HepG2 (cell line): ENCODE data around the gene LYZ. TPM values are rescaled to one million over a fixed set of nuclear protein-coding genes. Genes with fewer than 3 reads are reported as not detected.

ENCODE experiments used
- AHR ChIP-seq: IDR thresholded peaks from 2 replicates; pipeline ENCODE4 v1.6.1; 2018; ENCODE audit warnings: missing genetic modification reagents, missing compliant biosample characterization
- HDAC2 ChIP-seq: sonication (generic); formaldehyde crosslinking; IDR thresholded peaks from 2 replicates; pipeline ENCODE4 v1.4.0; 2020; ENCODE audit warnings: missing genetic modification reagents
- HMG20B ChIP-seq: conservative IDR thresholded peaks from 2 replicates; pipeline ENCODE4 v1.6.1; 2016; ENCODE audit warnings: missing genetic modification reagents, missing compliant biosample characterization
- HNF4A ChIP-seq: sonication (generic); formaldehyde crosslinking; IDR thresholded peaks from 2 replicates; pipeline ENCODE4 v1.4.0; 2020; ENCODE audit warnings: missing genetic modification reagents
- HNRNPL ChIP-seq: fragments of 200-400 bp; formaldehyde crosslinking; IDR thresholded peaks from 2 replicates; pipeline ENCODE4 v1.6.1; 2017; ENCODE audit warnings: mild to moderate bottlenecking, low read depth, low read length
- KLF9 ChIP-seq: IDR thresholded peaks from 2 replicates; pipeline ENCODE4 v1.6.1; 2016; ENCODE audit warnings: low read depth
- MED8 ChIP-seq: sonication (generic); formaldehyde crosslinking; IDR thresholded peaks from 2 replicates; pipeline ENCODE4 v1.8.1; 2023; ENCODE audit warnings: mild to moderate bottlenecking, missing genetic modification reagents; ENCODE audit not compliant: insufficient replicate concordance
- NFYB ChIP-seq: sonication (generic); formaldehyde crosslinking; IDR thresholded peaks from 2 replicates; pipeline ENCODE4 v1.4.0; 2020; ENCODE audit warnings: missing genetic modification reagents
- NR2F2 ChIP-seq: IDR thresholded peaks from 2 replicates; pipeline ENCODE4 v1.6.1; 2012; ENCODE audit warnings: low read depth, inconsistent platforms, borderline replicate concordance
- RAD21 ChIP-seq: fragments of 450-650 bp; formaldehyde crosslinking; IDR thresholded peaks from 2 replicates; pipeline ENCODE4 v1.5.0; 2020; ENCODE audit warnings: mild to moderate bottlenecking
- ZNF225 ChIP-seq: sonication (generic); formaldehyde crosslinking; IDR thresholded peaks from 2 replicates; pipeline ENCODE4 v1.4.0; 2020; ENCODE audit warnings: mild to moderate bottlenecking, missing genetic modification reagents
- ZNF230 ChIP-seq: sonication (generic); formaldehyde crosslinking; IDR thresholded peaks from 2 replicates; pipeline ENCODE4 v1.4.0; 2020; ENCODE audit warnings: mild to moderate bottlenecking, missing genetic modification reagents
- ZNF839 ChIP-seq: sonication (generic); formaldehyde crosslinking; IDR thresholded peaks from 2 replicates; pipeline ENCODE4 v1.4.0; 2020; ENCODE audit warnings: missing genetic modification reagents, mild to moderate bottlenecking, borderline replicate concordance
- polyA plus RNA-seq, 8 experiments: library from polyadenylated mRNA; depleted of rRNA in 3 of 8; stranded (reverse) in 7 of 8; unstranded in 1 of 8; fragments of >200 nt; fragmentation: Illumina TruSeq in 4 of 8; extraction: Trizol in 4 of 8; gene quantifications; 2 replicates each; pipeline versions ENCODE4 v1.2.1 to v1.2.3, GENCODE V29; 2011 to 2016; ENCODE audit warnings: low read depth in 4 of 8, missing spikeins in 1 of 8, mixed read lengths in 1 of 8; ENCODE audit not compliant: insufficient read depth in 1 of 8
- total RNA-seq, 5 experiments: library from RNA; depleted of rRNA; stranded (reverse); fragments of >200 nt; fragmentation: Illumina TruSeq; extraction: Trizol; gene quantifications; 2 replicates each; pipeline ENCODE4 v1.2.3, GENCODE V29; 2016; ENCODE audit warnings: low read depth in 1 of 5
- TF ChIP-seq, protein P1 (sequence below): sonication (generic); formaldehyde crosslinking; IDR thresholded peaks from 2 replicates; pipeline ENCODE4 v1.4.0; 2020; ENCODE audit warnings: missing genetic modification reagents
- TF ChIP-seq, protein P2 (sequence below): sonication (generic); formaldehyde crosslinking; IDR thresholded peaks from 2 replicates; pipeline ENCODE4 v1.4.0; 2020; ENCODE audit warnings: missing genetic modification reagents
- TF ChIP-seq, protein P3 (sequence below): sonication (generic); formaldehyde crosslinking; conservative IDR thresholded peaks from 2 replicates; pipeline ENCODE4 v1.4.0; 2020; ENCODE audit warnings: missing genetic modification reagents
- TF ChIP-seq, protein P4 (sequence below): sonication (generic); formaldehyde crosslinking; IDR thresholded peaks from 2 replicates; pipeline ENCODE4 v1.4.0; 2020; ENCODE audit warnings: missing genetic modification reagents
- TF ChIP-seq, protein P5 (sequence below): sonication (generic); formaldehyde crosslinking; IDR thresholded peaks from 2 replicates; pipeline ENCODE4 v1.4.0; 2020; ENCODE audit warnings: missing genetic modification reagents

LYZ gene
- total and polyA plus RNA-seq, 2 of the 13 experiments (the other 11 are each of a cell fraction or from before 2014, with no cell fraction given): 1,788 to 2,054 TPM

DNA sequence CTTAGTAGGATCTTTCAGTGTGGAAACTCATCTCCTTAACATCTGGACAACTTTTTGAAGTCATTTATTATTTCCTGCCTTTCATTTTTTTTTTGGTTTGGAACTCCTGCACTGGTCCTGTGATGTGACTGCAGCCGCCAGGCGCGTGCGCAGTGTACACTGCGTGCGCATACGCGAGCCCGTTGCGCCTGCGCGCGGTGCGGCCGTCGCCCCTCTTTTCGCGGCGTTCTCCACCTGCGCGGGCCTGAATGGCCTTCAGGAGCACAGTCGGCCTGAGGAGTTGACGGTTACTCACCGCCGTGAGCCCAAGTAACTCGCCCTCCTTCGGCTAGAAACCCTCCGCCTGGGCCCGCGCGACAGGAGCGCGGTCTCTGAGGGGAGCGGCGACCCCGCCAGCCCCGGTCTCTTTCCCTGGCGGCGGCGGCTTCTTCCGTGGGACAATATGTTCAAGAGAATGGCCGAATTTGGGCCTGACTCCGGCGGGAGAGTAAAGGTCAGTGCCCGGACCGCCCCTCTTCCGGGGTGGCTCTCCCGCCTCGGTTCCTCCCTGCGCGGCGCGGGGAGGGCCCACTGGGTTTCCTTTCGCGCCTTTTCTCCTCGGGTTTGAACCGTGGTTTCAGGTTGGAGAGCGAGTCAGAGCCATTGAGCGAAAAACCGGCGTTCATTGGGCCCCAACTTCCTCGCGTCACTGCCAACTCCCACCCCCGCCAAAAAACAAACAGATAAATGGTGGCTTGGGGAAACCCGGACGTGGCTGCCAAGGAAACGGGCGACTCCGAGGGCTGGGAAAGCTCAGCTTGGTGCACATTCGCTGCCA is 11.6 kb downstream of the LYZ start, which contains the start of gene YEATS4 (continued):
- TF ChIP-seq, protein P1, sequence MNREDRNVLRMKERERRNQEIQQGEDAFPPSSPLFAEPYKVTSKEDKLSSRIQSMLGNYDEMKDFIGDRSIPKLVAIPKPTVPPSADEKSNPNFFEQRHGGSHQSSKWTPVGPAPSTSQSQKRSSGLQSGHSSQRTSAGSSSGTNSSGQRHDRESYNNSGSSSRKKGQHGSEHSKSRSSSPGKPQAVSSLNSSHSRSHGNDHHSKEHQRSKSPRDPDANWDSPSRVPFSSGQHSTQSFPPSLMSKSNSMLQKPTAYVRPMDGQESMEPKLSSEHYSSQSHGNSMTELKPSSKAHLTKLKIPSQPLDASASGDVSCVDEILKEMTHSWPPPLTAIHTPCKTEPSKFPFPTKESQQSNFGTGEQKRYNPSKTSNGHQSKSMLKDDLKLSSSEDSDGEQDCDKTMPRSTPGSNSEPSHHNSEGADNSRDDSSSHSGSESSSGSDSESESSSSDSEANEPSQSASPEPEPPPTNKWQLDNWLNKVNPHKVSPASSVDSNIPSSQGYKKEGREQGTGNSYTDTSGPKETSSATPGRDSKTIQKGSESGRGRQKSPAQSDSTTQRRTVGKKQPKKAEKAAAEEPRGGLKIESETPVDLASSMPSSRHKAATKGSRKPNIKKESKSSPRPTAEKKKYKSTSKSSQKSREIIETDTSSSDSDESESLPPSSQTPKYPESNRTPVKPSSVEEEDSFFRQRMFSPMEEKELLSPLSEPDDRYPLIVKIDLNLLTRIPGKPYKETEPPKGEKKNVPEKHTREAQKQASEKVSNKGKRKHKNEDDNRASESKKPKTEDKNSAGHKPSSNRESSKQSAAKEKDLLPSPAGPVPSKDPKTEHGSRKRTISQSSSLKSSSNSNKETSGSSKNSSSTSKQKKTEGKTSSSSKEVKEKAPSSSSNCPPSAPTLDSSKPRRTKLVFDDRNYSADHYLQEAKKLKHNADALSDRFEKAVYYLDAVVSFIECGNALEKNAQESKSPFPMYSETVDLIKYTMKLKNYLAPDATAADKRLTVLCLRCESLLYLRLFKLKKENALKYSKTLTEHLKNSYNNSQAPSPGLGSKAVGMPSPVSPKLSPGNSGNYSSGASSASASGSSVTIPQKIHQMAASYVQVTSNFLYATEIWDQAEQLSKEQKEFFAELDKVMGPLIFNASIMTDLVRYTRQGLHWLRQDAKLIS (CRISPR knock-in tag): no peak; the same call in 1 of the 2 replicates
- TF ChIP-seq HNF4A: peak; percentile 79
- TF ChIP-seq, protein P2, sequence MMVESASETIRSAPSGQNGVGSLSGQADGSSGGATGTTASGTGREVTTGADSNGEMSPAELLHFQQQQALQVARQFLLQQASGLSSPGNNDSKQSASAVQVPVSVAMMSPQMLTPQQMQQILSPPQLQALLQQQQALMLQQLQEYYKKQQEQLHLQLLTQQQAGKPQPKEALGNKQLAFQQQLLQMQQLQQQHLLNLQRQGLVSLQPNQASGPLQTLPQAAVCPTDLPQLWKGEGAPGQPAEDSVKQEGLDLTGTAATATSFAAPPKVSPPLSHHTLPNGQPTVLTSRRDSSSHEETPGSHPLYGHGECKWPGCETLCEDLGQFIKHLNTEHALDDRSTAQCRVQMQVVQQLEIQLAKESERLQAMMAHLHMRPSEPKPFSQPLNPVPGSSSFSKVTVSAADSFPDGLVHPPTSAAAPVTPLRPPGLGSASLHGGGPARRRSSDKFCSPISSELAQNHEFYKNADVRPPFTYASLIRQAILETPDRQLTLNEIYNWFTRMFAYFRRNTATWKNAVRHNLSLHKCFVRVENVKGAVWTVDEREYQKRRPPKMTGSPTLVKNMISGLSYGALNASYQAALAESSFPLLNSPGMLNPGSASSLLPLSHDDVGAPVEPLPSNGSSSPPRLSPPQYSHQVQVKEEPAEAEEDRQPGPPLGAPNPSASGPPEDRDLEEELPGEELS (CRISPR knock-in tag): peak; percentile 53; the same call in 1 of the 2 replicates
- no peak for TF ChIP-seq HMG20B (CRISPR knock-in tag)
- peak; percentile 92; the same call in 1 of the 2 replicates for TF ChIP-seq ZNF230 (CRISPR knock-in tag)
- TF ChIP-seq AHR (CRISPR knock-in tag): no peak; the same call in 1 of the 2 replicates
- TF ChIP-seq, protein P3, sequence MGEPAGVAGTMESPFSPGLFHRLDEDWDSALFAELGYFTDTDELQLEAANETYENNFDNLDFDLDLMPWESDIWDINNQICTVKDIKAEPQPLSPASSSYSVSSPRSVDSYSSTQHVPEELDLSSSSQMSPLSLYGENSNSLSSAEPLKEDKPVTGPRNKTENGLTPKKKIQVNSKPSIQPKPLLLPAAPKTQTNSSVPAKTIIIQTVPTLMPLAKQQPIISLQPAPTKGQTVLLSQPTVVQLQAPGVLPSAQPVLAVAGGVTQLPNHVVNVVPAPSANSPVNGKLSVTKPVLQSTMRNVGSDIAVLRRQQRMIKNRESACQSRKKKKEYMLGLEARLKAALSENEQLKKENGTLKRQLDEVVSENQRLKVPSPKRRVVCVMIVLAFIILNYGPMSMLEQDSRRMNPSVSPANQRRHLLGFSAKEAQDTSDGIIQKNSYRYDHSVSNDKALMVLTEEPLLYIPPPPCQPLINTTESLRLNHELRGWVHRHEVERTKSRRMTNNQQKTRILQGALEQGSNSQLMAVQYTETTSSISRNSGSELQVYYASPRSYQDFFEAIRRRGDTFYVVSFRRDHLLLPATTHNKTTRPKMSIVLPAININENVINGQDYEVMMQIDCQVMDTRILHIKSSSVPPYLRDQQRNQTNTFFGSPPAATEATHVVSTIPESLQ (CRISPR knock-in tag): no peak
- peak; percentile 79 for TF ChIP-seq NFYB (CRISPR knock-in tag)
- TF ChIP-seq, protein P4, sequence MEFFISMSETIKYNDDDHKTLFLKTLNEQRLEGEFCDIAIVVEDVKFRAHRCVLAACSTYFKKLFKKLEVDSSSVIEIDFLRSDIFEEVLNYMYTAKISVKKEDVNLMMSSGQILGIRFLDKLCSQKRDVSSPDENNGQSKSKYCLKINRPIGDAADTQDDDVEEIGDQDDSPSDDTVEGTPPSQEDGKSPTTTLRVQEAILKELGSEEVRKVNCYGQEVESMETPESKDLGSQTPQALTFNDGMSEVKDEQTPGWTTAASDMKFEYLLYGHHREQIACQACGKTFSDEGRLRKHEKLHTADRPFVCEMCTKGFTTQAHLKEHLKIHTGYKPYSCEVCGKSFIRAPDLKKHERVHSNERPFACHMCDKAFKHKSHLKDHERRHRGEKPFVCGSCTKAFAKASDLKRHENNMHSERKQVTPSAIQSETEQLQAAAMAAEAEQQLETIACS: peak; percentile 70; the same call in 1 of the 2 replicates
- no peak for TF ChIP-seq ZNF839 (CRISPR knock-in tag)
- 0 out of 2 replicates have a peak, but pooled peaks have one; percentile 29 for TF ChIP-seq KLF9
- no peak for TF ChIP-seq ZNF225 (CRISPR knock-in tag)
- TF ChIP-seq HNRNPL: peak; percentile 85
- no peak; the same call in 1 of the 2 replicates for TF ChIP-seq HDAC2 (CRISPR knock-in tag)
- no peak for TF ChIP-seq NR2F2
- peak; percentile 88 for TF ChIP-seq MED8
- peak; percentile 39; the same call in 1 of the 2 replicates for TF ChIP-seq RAD21 (CRISPR knock-in tag)
- TF ChIP-seq, protein P5, sequence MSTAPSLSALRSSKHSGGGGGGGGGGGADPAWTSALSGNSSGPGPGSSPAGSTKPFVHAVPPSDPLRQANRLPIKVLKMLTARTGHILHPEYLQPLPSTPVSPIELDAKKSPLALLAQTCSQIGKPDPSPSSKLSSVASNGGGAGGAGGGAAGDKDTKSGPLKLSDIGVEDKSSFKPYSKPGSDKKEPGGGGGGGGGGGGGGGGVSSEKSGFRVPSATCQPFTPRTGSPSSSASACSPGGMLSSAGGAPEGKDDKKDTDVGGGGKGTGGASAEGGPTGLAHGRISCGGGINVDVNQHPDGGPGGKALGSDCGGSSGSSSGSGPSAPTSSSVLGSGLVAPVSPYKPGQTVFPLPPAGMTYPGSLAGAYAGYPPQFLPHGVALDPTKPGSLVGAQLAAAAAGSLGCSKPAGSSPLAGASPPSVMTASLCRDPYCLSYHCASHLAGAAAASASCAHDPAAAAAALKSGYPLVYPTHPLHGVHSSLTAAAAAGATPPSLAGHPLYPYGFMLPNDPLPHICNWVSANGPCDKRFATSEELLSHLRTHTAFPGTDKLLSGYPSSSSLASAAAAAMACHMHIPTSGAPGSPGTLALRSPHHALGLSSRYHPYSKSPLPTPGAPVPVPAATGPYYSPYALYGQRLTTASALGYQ (CRISPR knock-in tag): no peak
